DMS53 treated with DMSO at 0.1 percent for 48 hours (cell line): Measurements from ENCODE around the gene CHD6.
A peak's percentile ranks its signal among the peaks of the same experiment; 100 is the strongest.

Source experiments
- DNase-seq: peaks from one replicate; lab custom pipeline; 2025; ENCODE audit not compliant: unreplicated experiment; lab: John Stamatoyannopoulos, UW

CHD6 gene, protein sequence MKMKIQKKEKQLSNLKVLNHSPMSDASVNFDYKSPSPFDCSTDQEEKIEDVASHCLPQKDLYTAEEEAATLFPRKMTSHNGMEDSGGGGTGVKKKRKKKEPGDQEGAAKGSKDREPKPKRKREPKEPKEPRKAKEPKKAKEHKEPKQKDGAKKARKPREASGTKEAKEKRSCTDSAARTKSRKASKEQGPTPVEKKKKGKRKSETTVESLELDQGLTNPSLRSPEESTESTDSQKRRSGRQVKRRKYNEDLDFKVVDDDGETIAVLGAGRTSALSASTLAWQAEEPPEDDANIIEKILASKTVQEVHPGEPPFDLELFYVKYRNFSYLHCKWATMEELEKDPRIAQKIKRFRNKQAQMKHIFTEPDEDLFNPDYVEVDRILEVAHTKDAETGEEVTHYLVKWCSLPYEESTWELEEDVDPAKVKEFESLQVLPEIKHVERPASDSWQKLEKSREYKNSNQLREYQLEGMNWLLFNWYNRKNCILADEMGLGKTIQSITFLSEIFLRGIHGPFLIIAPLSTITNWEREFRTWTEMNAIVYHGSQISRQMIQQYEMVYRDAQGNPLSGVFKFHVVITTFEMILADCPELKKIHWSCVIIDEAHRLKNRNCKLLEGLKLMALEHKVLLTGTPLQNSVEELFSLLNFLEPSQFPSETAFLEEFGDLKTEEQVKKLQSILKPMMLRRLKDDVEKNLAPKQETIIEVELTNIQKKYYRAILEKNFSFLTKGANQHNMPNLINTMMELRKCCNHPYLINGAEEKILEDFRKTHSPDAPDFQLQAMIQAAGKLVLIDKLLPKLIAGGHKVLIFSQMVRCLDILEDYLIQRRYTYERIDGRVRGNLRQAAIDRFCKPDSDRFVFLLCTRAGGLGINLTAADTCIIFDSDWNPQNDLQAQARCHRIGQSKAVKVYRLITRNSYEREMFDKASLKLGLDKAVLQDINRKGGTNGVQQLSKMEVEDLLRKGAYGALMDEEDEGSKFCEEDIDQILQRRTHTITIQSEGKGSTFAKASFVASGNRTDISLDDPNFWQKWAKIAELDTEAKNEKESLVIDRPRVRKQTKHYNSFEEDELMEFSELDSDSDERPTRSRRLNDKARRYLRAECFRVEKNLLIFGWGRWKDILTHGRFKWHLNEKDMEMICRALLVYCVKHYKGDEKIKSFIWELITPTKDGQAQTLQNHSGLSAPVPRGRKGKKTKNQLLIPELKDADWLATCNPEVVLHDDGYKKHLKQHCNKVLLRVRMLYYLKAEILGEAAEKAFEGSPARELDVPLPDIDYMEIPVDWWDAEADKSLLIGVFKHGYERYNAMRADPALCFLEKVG (N-terminal part only)

DNA sequence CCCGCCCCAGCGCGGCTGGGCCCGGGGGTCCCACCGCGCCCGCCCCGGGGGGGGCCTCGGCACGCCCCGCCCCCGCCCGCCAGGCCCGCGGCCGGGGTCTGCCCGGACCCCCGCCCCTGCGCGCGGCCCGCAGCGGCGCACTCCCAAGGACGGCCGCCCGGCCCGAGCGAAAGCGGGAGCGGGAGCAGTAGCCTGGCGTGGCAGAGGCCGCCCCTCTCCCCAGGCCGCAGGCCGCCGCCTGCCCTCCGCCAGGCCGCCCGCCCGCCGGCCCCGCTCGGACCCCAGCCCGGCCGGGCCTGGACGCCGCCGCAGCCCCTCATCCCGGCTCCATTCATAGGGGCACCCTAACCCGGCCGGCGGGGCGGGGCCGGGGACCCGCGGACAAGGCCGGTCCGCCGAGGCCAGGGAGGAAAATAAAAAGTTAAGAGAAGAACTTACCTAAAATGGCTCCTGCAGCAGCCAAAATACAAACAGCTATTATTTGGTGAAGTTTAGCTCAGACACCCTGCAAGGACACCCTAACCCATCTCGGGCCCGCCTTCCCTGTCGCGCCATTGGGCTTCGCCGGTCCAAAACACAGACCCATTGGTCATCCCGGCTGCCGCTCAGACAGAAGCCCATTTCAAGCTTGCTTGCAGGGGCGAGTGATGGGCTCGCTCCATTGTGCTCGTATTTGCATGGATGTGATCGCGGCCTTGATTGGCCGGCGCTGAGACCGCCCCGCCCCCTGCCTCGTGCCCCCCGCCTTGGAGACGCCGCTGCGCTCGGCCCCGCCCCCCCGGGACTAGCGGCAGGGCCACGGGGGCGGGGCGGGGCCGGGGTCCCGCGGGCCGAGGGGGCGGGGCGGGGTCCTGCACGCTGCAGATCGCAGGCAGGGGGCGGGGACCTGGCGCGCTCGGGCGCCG, at the start of gene CHD6:
TSS of gene CHD6 (minus strand) at position 476 of the 905 bp plus-strand sequence. CDS start 67,040 bp downstream, outside the sequence.
- DNase-seq: peak; percentile 95

DNA sequence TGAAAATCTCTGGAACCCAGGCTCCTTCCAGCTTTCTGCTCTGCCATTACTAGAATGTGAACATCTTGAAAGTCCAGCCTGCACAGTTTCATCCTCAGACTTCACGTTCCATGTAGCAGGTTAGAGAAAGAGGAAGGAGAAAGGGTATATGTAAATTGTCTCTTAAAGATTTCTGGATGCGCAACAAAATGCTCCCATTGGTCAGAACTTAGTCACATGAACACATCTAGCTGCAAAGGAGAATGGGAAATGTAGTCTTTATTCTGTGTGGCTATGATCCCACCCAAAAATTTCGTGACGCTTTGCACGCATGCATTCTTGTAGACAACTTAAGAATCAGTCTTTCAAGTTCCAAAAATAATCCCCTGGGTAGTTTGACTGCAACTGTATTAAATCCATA, 46.4 kb upstream of the CHD6 start:
- DNase-seq: no peak

DNA sequence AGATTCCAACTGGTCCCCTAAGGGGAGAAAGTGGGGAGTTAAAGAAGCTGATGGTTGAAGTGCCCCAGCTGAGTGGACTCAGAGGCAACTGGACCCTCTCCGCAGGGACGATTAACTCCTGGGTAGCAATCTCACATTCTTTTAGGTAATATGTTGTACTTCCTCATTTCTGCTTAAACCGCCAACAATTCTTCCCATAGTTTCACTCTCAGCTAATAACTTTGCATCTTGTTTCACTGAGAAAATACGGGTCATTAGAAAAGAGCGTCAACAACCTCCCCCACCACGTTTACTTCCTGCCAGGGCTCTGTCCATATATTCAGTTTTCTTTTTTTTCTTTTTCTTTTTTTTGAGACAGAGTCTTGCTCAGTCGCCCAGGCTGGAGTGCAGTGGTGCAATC, 39.5 kb upstream of the CHD6 start:
- DNase-seq: no peak

DNA sequence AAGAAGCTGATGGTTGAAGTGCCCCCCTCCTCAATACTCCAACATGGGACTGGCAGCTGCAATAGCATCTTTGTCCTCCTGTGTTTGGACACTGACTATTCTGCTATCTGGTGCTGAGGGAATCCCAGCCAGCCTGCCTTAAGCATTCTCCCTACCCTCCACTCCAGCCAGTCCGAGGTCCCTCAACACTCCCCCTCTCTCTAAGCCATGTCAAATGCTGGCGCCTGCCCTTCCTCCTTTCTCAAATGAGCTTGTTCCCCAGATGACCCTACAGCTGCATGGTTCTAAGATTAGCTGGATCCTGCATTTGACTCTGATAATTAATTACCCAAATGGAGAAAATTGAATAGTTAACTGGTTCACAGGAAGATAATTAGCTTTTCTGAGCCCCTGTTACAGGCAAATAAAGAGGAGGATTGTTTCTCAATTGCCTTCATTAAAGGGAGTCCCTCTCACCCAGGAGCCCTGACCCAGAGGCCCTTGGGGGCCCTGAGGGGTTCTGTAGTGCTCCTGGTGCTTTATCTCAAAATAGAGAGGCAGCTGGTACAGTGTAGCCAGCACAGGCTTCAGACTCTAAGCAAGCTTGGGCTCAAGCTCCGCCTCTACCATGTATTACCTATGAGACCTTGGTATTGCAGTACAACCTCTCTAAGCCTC, 37.9 kb upstream of the CHD6 start:
- DNase-seq: peak; percentile 33

- DNase-seq: no peak
Observed at GRCh38 chr20:41654884-41655283, 36.7 kb upstream of the CHD6 start.

GRCh38 chr20:41654292-41654691, 36.1 kb upstream of the CHD6 start:
- peak; percentile 88 for DNase-seq

GRCh38 chr20:41650231-41650948, 32.2 kb upstream of the CHD6 start:
- DNase-seq: peak; percentile 99

DNA sequence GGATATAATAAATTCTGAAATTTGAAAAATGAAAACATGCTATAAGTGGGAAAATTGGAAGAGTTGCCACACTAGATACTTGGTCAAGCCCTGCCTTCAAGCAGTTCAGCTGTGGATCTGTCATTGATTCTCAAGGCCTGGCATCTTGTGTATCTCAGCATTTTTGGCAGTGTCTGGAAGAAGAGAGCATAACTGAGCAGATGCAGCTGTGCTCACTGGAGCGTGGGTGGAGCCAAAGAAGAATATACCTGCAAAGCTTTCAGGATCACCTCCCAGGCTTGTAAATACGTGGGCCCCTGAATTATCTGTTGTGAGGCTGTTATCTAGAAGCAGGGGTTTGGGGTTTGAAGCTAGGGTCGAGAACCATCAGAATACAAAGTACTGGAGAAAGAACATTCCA, 31.3 kb upstream of the CHD6 start:
- DNase-seq: peak; percentile 62

DNA sequence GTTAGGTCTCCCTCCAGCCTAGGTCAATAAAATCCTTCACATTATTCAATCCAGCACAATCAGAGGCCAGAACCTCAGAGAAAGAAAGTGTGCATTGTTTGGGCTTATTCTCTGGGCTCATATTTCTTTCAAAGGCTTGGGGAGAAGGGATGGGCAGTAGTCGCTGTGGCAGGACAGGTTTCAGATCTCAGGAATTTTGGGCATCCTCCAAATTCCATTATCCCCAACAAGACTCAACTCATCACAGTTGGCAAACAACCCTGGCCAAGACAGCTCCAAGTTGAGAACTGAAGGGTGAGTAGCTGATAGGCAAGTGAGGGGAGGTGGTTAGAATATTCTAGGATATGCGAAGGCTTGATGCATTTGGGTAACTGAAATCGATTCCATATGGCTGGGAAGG, 27.2 kb upstream of the CHD6 start:
- DNase-seq: no peak

- DNase-seq: peak; percentile 90
Observed at GRCh38 chr20:41643504-41643938, 25.3 kb upstream of the CHD6 start.

DNA sequence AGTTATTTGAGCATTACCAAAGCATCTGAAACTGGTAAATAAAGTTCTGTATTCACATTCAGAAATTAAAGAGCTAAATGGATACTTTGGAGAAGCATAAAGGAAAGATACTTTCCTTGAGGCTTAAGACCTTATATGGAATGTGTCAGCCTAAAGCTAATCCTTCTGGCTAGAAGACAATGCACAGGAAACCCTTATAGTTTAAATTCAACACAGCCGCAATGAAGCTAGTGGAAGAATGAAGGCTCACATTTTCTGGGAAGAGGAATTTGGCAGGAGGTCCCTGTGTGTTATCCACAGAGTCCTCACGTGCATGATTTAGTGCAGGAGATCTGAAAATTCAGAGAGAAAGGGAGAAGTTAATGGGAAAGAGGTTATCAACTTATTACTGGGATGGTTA, 21.5 kb upstream of the CHD6 start:
- DNase-seq: no peak

- DNase-seq: no peak
Observed at GRCh38 chr20:41638456-41638855, 20.3 kb upstream of the CHD6 start.

DNA sequence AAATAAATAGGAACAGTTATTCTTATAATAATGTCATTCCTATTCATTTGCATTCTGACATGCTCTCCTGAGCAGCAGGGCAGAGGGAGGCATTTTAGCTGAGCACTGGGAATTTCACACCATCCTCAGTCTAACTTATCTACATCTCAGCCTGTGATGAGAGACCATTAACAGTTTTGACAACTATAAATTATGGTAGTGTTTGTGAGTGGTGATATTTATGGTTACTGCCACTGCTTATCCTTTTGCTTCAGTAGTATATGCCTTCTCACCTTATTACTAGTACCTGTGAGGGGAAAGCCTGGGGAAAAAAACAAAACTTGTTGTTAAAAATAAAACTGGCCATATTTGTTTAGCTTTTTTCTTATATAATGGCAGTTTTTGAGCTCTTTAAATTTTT, 17.0 kb upstream of the CHD6 start:
- no peak for DNase-seq

GRCh38 chr20:41632896-41633295, 14.7 kb upstream of the CHD6 start:
- no peak for DNase-seq

DNA sequence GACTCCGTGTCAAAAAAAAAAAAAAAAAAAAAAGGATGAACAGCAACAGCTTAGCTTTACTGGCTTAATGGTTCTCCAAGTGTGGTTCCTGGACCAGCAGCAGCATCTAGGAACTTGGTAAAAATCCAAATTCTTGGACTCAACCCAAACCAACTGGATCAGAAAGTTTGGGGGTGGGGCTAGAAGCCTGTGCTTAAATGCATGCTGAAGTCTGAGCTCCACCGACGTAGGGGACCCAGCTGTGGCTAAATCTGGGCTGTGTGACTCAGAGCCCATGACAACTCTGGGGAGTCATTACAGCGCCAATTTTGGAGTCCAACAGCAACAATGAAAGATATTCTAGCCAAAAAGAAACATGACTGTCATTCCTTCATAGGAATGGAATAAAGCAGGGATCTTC, 13.6 kb upstream of the CHD6 start:
- DNase-seq: no peak

DNA sequence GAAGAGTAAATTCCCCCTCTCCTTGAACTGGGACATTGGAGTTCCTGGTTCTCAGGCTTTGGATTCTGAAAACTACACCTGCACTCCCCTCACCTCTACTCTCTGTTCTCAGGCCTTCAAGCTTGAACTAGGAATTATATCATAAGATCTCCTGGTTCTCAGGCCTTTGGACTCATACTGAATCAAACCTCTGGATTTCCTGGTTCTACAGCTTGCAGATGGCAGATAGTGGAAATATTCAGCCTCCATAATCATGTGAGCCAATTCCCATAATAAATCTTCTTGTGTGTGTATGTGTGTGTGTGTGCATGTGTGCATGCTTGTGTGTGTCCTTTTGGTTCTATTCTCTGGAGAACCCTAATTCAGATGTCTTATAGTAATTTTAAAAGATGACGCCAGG, 12.7 kb upstream of the CHD6 start:
- DNase-seq: no peak

GRCh38 chr20:41627611-41628244, 9.6 kb upstream of the CHD6 start:
- no peak for DNase-seq

DNA sequence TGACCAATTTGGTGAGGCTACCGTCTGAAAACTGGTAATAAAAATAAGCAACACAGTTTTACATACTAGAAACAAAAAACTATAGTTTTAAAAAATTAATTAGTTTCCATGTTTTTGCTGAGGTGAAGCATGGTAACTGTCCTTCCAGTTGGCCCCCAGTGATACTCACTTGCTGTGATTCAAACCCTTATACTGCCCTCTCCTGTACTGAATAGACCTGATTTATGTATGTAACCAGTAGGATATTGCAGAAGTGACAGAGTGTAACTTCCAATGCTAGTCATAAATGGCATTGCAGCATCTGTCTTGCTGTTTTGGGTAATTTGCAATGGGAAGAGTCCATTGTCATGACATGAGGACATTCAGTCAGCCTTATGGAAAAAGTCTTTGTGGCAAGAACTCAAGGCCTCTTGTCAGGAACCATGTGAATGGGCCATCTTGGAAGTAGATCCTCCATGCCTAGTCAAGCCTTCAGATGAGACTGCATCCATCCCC, 8.9 kb upstream of the CHD6 start:
- DNase-seq: no peak
